HG03159 (cell line): ENCODE results near the gene COL5A1.
"Not testable (repeated sequence)": the region's sequence is repeated elsewhere in the genome, so short reads cannot be mapped to it uniquely, and the experiment has no call there.

Experiments
- ATAC-seq: cut with Tn5 transposase; IDR thresholded peaks from one replicate; pipeline ENCODE4 v1.9.1; 2021; ENCODE audit warnings: mild to moderate bottlenecking, moderate library complexity; ENCODE audit not compliant: unreplicated experiment

The COL5A1 gene

GRCh38 chr9:134655586-134656333 lies 14.2 kb downstream of the COL5A1 start:
- no peak for ATAC-seq

- no peak for ATAC-seq
These were observed 14.9 kb downstream of the COL5A1 start for GRCh38 chr9:134656334-134657006.

GRCh38 chr9:134657666-134658377 lies 16.2 kb downstream of the COL5A1 start:
- no peak for ATAC-seq

- no peak for ATAC-seq
These were observed 16.9 kb downstream of the COL5A1 start for GRCh38 chr9:134658378-134658955.

- no peak for ATAC-seq
These were observed 18.1 kb downstream of the COL5A1 start for GRCh38 chr9:134659688-134660131.

GRCh38 chr9:134660407-134660806 lies 18.8 kb downstream of the COL5A1 start:
- ATAC-seq: no peak

- no peak for ATAC-seq
These were observed 19.7 kb downstream of the COL5A1 start for GRCh38 chr9:134661299-134661698.

GRCh38 chr9:134661791-134662142 lies 20.2 kb downstream of the COL5A1 start:
- no peak for ATAC-seq

- ATAC-seq: no peak
These were observed 20.7 kb downstream of the COL5A1 start for GRCh38 chr9:134662143-134662876.

- ATAC-seq: no peak
These were observed 21.5 kb downstream of the COL5A1 start for GRCh38 chr9:134663084-134663483.

- ATAC-seq: no peak
These were observed 22.3 kb downstream of the COL5A1 start for GRCh38 chr9:134663753-134664415.

GRCh38 chr9:134664446-134664845 lies 22.8 kb downstream of the COL5A1 start:
- no peak for ATAC-seq

- ATAC-seq: no peak
These were observed 24.6 kb downstream of the COL5A1 start for GRCh38 chr9:134666208-134666607.

GRCh38 chr9:134666831-134667230 lies 25.2 kb downstream of the COL5A1 start:
- no peak for ATAC-seq

GRCh38 chr9:134668977-134669376 lies 27.4 kb downstream of the COL5A1 start:
- not testable (repeated sequence) for ATAC-seq

GRCh38 chr9:134669399-134669955 lies 27.9 kb downstream of the COL5A1 start:
- no peak for ATAC-seq

GRCh38 chr9:134670042-134670525 lies 28.5 kb downstream of the COL5A1 start:
- ATAC-seq: no peak

- no peak for ATAC-seq
These were observed 29.3 kb downstream of the COL5A1 start for GRCh38 chr9:134670851-134671281.

- ATAC-seq: no peak
These were observed 29.9 kb downstream of the COL5A1 start for GRCh38 chr9:134671341-134672113.
